GM12873 (cell line): ENCODE data around the gene LDLRAD3.
A peak's percentile ranks its signal among the peaks of the same experiment; 100 is the strongest.

Experiments used
- CTCF ChIP-seq: IDR thresholded peaks from 2 replicates; pipeline ENCODE4 v1.5.1; 2012; ENCODE audit warnings: low read depth, mild to moderate bottlenecking, moderate library complexity, low read length, control low read depth; ENCODE audit not compliant: insufficient read depth; ENCODE audit errors: missing control alignments

LDLRAD3 gene

DNA sequence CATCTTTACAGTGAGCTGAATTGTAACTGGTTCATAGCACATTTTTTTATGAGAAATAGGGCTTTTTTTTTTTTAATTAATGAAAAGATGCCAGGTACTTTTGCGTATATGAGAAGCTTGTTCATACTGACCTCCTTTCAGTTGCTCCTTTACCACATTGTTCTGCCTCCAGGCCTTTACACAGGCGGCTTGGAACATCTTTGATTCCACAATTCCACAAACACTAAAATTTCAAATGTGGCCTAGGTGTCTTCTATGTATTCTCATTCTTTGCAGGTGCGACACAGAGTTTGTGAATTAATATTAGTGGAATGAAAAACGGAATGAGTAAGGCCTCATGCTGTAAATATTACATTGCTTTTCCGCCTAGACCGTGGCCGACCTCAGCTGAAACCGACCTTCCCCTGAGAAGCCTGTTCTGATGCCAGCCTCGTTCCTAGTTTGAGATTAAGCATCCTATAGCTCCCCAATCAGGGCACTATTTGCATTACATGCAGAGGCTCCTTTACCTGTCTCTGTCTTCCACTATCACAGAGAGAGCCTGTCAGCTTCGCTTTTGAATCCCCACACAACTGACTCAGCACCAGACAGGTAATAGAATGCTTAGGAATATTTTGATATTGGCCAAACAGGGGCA, 125.8 kb downstream of the LDLRAD3 start:
- TF ChIP-seq CTCF, result peak; percentile 24

- no peak for TF ChIP-seq CTCF
Measured at GRCh38 chr11:36070213-36070953, 126.5 kb downstream of the LDLRAD3 start.

DNA sequence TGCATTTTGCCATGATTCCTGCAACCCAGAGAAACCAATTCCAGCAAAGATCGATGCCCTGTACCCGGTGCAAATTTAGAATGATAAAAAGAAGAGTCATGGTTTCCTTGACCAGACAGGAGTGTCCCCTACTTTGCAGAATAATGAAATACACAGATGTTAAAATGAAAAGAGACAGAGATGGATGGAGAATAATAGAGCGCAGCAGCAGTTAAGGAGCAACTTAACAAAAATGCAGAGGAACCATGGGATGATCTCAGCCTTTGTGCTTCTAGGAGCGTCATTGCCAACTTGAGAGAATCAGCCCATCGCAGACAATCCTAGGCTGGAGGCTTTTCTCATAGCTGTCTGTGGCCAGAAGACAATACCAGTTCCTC, 127.1 kb downstream of the LDLRAD3 start:
- TF ChIP-seq CTCF, result no peak

DNA sequence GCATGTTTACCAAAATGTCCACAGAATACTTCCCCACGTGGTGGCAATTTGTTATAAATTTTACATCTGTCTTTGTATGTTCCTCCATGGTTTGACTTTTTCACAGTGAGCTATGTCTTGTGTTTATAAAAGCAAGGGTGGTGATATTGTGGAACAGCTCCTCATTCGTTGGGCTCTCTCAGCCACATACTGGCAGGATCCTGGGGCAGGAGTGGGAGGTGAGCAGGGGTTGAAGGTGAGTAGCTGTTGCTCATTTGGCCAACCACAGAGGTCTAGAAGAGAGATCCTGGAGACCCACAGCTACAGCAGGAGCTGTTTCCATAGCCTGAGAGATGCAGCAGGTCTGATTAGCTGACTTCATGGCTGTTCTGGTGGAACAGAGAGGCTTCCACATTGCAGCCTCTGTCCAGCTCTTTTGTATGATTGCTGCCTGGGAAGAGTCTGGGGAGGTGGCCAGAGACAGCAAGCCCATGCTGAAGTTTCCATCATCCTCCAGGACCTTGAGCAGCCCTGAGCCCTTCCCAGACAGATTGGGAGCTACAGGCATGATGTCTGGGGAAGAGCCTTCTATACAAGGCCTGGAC, 128.1 kb downstream of the LDLRAD3 start:
- TF ChIP-seq CTCF, result no peak

- no peak for TF ChIP-seq CTCF
Measured at GRCh38 chr11:36073411-36074203, 129.7 kb downstream of the LDLRAD3 start.

GRCh38 chr11:36074941-36075431, 131.1 kb downstream of the LDLRAD3 start:
- no peak for TF ChIP-seq CTCF

DNA sequence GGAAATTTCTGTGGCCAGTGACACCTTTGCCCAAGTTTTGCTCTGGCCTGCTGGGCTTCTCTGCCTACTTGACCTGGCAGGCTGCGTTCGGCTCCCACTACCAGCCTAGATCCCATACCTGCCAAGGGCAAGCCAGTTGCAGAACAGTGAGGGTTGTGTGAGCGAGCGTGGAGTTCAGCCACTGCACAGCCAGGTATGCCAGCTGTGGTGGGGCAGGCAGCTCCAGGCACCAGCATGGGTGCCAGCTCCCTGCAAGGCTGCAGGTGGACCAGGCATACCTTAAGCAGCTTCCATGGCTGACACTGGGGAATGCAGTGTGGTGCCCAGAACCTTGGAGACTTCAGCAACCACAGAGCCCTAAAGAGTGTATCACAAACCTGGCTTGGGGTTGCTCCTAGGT, 133.5 kb downstream of the LDLRAD3 start:
- TF ChIP-seq CTCF, result no peak
